Activated T-cell treated with anti-CD3 and anti-CD28 coated beads, Interleukin-2, amount 50 U/mL, for 24 hours (primary cell): Measurements from ENCODE around the gene CHST11.

ENCODE experiments used
- DNase-seq: peaks from one replicate; pipeline ENCODE4 v3.0.0-alpha.2; 2020
- H3K27ac Mint-ChIP-seq: 2 replicates; pipeline ENCODE4 v1.8.0; 2020; ENCODE audit warnings: mild to moderate bottlenecking, mixed read lengths
- H3K27me3 Mint-ChIP-seq: 2 replicates; pipeline ENCODE4 v1.8.0; 2020; ENCODE audit warnings: mixed read lengths
- H3K36me3 Mint-ChIP-seq: 2 replicates; pipeline ENCODE4 v1.8.0; 2020; ENCODE audit warnings: low read depth, mixed read lengths
- H3K4me1 Mint-ChIP-seq: 2 replicates; pipeline ENCODE4 v1.8.0; 2020; ENCODE audit warnings: low read depth, mixed read lengths
- H3K4me3 Mint-ChIP-seq: 2 replicates; pipeline ENCODE4 v1.8.0; 2020; ENCODE audit warnings: mild to moderate bottlenecking, moderate library complexity, mixed read lengths
- H3K9me3 Mint-ChIP-seq: 2 replicates; pipeline ENCODE4 v1.8.0; 2020; ENCODE audit warnings: mixed read lengths

Gene CHST11

GRCh38 chr12:104456417-104456949 lies at the start of gene CHST11:
CHST11 (plus strand) TSS chr12:104456948.
- peak within 1 kb of the TSS; percentile 95 for H3K27ac Mint-ChIP-seq
- H3K4me3 Mint-ChIP-seq, result peak within 1 kb of the TSS; percentile 98
- peaks cover 44% of the 10 kb centered on the region for H3K4me1 Mint-ChIP-seq
- DNase-seq, result peak; percentile 86
- peaks cover 30% of the 10 kb centered on the region for H3K36me3 Mint-ChIP-seq
- H3K27me3 Mint-ChIP-seq, result no peaks in the 10 kb centered on the region
- H3K9me3 Mint-ChIP-seq, result no peaks in the 10 kb centered on the region

DNA sequence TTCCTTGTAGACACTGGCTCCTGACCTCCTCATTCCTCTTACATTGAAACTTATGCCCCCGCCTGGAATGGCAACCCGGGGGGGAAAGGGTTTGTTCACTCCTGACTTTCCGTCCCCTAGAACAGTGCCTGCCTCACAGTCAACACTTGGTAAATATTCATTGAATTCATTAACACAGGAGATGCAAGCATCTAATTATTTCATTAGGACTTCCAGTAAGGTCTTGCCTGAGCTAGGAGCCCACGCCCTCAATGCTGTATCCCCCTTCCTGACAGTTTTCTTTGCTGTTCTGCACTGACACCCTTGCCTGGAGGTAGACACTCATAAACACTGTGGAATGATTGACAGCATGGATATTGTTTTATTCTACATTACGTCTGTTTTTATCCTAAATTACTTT lies 49.3 kb upstream of the CHST11 start:
- Mint-ChIP-seq H3K36me3 (no peaks in the 10 kb centered on the region), H3K27me3 (no peaks in the 10 kb centered on the region), H3K4me3 (no peak overlapping the region), H3K4me1 (peaks cover 9% of the 10 kb centered on the region), H3K9me3 (no peaks in the 10 kb centered on the region), H3K27ac (no peak overlapping the region)
- no peak for DNase-seq

GRCh38 chr12:104407922-104408321 lies 48.8 kb upstream of the CHST11 start:
- H3K36me3 Mint-ChIP-seq, result no peaks in the 10 kb centered on the region
- no peak for DNase-seq
- no peaks in the 10 kb centered on the region for H3K27me3 Mint-ChIP-seq
- H3K27ac Mint-ChIP-seq, result no peak overlapping the region
- no peak overlapping the region for H3K4me3 Mint-ChIP-seq
- no peaks in the 10 kb centered on the region for H3K9me3 Mint-ChIP-seq
- H3K4me1 Mint-ChIP-seq, result peaks cover 13% of the 10 kb centered on the region

- H3K9me3 Mint-ChIP-seq, result no peaks in the 10 kb centered on the region
- H3K4me3 Mint-ChIP-seq, result no peak overlapping the region
- no peaks in the 10 kb centered on the region for H3K36me3 Mint-ChIP-seq
- no peak overlapping the region for H3K27ac Mint-ChIP-seq
- peaks cover 14% of the 10 kb centered on the region for H3K4me1 Mint-ChIP-seq
- no peak for DNase-seq
- no peaks in the 10 kb centered on the region for H3K27me3 Mint-ChIP-seq
Measured at GRCh38 chr12:104410326-104410725, 46.4 kb upstream of the CHST11 start.

- H3K27me3 Mint-ChIP-seq, result no peaks in the 10 kb centered on the region
- no peak for DNase-seq
- H3K27ac Mint-ChIP-seq, result no peak overlapping the region
- no peak overlapping the region for H3K4me3 Mint-ChIP-seq
- H3K9me3 Mint-ChIP-seq, result no peaks in the 10 kb centered on the region
- H3K4me1 Mint-ChIP-seq, result peaks cover 14% of the 10 kb centered on the region
- no peaks in the 10 kb centered on the region for H3K36me3 Mint-ChIP-seq
Measured at GRCh38 chr12:104410786-104411185, 46.0 kb upstream of the CHST11 start.

GRCh38 chr12:104411826-104412641 lies 44.7 kb upstream of the CHST11 start:
- Mint-ChIP-seq H3K4me1 (peaks cover 14% of the 10 kb centered on the region), H3K36me3 (no peaks in the 10 kb centered on the region), H3K4me3 (no peak overlapping the region), H3K27ac (no peak overlapping the region), H3K9me3 (no peaks in the 10 kb centered on the region), H3K27me3 (no peaks in the 10 kb centered on the region)
- no peak for DNase-seq

DNA sequence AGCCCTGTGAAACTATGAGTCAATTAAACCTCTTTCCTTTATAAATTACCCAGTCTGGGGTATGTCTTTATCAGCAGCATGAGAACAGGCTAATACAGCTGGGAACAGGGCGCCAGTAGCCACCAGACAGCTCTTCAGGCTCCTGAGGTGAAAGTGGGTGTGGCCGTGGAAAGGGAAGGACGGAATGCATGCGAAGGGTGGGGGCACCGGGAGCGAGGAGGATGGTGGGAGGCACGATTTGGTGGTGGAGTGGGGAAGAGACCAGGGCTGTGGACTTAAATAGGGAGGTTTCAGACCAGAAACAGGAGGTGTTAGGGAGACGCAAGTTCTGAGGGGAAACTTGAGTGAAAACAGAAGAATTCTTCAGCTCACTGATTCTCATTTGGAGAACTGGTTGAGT lies 44.1 kb upstream of the CHST11 start:
- no peak overlapping the region for H3K27ac Mint-ChIP-seq
- no peak for DNase-seq
- no peaks in the 10 kb centered on the region for H3K27me3 Mint-ChIP-seq
- no peaks in the 10 kb centered on the region for H3K9me3 Mint-ChIP-seq
- H3K36me3 Mint-ChIP-seq, result no peaks in the 10 kb centered on the region
- no peak overlapping the region for H3K4me3 Mint-ChIP-seq
- H3K4me1 Mint-ChIP-seq, result peaks cover 14% of the 10 kb centered on the region

GRCh38 chr12:104413330-104413729 lies 43.4 kb upstream of the CHST11 start:
- Mint-ChIP-seq H3K4me1 (peaks cover 14% of the 10 kb centered on the region), H3K4me3 (no peak overlapping the region), H3K27ac (no peak overlapping the region), H3K36me3 (no peaks in the 10 kb centered on the region), H3K27me3 (no peaks in the 10 kb centered on the region), H3K9me3 (no peaks in the 10 kb centered on the region)
- no peak for DNase-seq

- Mint-ChIP-seq H3K4me1 (peaks cover 14% of the 10 kb centered on the region), H3K9me3 (no peaks in the 10 kb centered on the region)
Measured at GRCh38 chr12:104414581-104415341, 42.0 kb upstream of the CHST11 start.

GRCh38 chr12:104415342-104415980 lies 41.3 kb upstream of the CHST11 start:
- DNase-seq, result no peak
- Mint-ChIP-seq H3K4me3 (no peak overlapping the region), H3K36me3 (no peaks in the 10 kb centered on the region), H3K27ac (no peak overlapping the region), H3K4me1 (peaks cover 14% of the 10 kb centered on the region), H3K9me3 (no peaks in the 10 kb centered on the region), H3K27me3 (no peaks in the 10 kb centered on the region)

More at GRCh38 chr12:104414581-104415341, 42.0 kb upstream of the CHST11 start:
- no peak overlapping the region for H3K4me3 Mint-ChIP-seq
- H3K27me3 Mint-ChIP-seq, result no peaks in the 10 kb centered on the region
- no peak overlapping the region for H3K27ac Mint-ChIP-seq
- no peak for DNase-seq
- H3K36me3 Mint-ChIP-seq, result no peaks in the 10 kb centered on the region

DNA sequence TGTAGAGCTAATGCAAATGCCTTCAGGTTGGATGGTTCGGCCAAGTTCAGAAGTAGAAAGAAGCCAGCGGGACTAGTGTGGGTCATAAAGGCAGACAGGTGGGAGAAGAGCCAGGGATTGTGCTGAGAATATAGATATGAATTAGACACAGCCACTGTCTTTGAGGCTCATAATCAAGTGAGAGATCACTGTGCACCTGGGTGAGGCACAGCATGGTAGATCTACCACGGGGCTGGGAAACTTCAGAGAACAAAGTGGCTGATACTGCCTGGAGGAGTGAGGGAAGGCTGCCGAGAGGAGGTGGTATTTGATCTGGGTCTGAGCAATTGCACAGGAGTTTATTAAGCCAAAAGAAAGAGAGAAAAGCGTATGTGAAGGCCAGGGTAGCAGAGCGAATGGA lies 40.6 kb upstream of the CHST11 start:
- H3K9me3 Mint-ChIP-seq, result no peaks in the 10 kb centered on the region
- no peak overlapping the region for H3K4me3 Mint-ChIP-seq
- DNase-seq, result no peak
- H3K4me1 Mint-ChIP-seq, result peaks cover 19% of the 10 kb centered on the region
- H3K27me3 Mint-ChIP-seq, result no peaks in the 10 kb centered on the region
- H3K36me3 Mint-ChIP-seq, result no peaks in the 10 kb centered on the region
- H3K27ac Mint-ChIP-seq, result no peak overlapping the region

DNA sequence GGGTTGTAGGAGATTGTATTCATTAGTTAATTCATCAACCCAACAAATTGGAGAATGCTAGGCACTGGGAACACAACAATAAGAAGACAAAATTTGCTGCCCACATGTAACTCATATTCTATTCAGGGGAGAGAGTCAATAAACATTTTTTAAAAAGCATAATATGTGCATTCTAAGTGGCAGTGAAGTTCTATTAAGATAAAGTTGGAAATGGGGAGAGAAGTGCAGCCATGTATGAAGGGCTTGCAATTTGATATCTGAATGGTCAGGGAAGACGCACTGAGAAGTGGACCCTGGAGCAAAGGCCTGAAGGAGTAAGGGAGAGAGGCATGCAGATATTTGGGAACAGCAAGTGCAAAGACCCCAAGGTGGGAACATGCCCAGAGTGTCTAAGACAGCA lies 40.2 kb upstream of the CHST11 start:
- Mint-ChIP-seq H3K27me3 (no peaks in the 10 kb centered on the region), H3K4me3 (no peak overlapping the region), H3K27ac (no peak overlapping the region), H3K36me3 (no peaks in the 10 kb centered on the region), H3K9me3 (no peaks in the 10 kb centered on the region), H3K4me1 (peaks cover 21% of the 10 kb centered on the region)
- no peak for DNase-seq

GRCh38 chr12:104419717-104420116 lies 37.0 kb upstream of the CHST11 start:
- no peaks in the 10 kb centered on the region for H3K27me3 Mint-ChIP-seq
- peaks cover 15% of the 10 kb centered on the region for H3K4me1 Mint-ChIP-seq
- no peak overlapping the region for H3K27ac Mint-ChIP-seq
- H3K36me3 Mint-ChIP-seq, result no peaks in the 10 kb centered on the region
- DNase-seq, result no peak
- peaks cover 6% of the 10 kb centered on the region for H3K9me3 Mint-ChIP-seq
- H3K4me3 Mint-ChIP-seq, result no peak overlapping the region

DNA sequence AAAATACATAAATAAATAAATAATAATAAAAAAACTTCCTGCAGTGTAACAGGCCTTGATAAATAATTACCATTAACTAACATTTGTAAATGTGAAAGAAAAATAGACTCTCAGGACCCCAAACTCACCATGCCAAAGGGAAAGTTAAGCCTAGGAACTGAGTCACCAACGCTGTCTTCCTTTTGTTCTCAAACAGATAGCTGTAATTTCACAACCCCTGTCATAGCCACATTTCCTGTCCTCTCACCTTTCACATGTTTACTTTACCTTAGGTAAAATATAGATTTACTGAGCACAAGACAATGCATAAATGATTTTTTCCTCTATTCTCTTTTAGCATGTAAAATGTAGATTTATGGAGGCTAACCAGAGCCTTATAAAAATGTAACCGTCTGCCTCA lies 35.9 kb upstream of the CHST11 start:
- DNase-seq, result no peak
- Mint-ChIP-seq H3K4me3 (no peak overlapping the region), H3K27ac (no peak overlapping the region), H3K27me3 (no peaks in the 10 kb centered on the region), H3K9me3 (peaks cover 6% of the 10 kb centered on the region), H3K4me1 (peaks cover 15% of the 10 kb centered on the region), H3K36me3 (no peaks in the 10 kb centered on the region)
